Muscle layer of duodenum (tissue), 2 donors: Measurements from ENCODE around the gene THUMPD1.

ENCODE experiments used
- H3K27ac ChIP-seq: one replicate; pipeline ENCODE4 v1.7.0; 2013; ENCODE audit warnings: mild to moderate bottlenecking, low read length
- H3K27me3 ChIP-seq: one replicate; pipeline ENCODE4 v1.7.0; 2013; ENCODE audit warnings: low read depth, mild to moderate bottlenecking, control low read depth, low read length
- H3K36me3 ChIP-seq, 2 donors: one replicate each; pipeline ENCODE4 v1.7.0; 2013; ENCODE audit warnings: low read length in 2 of 2, control low read depth in 1 of 2, mild to moderate bottlenecking in 1 of 2; ENCODE audit not compliant: insufficient read depth in 2 of 2, control insufficient read depth in 1 of 2
- H3K4me1 ChIP-seq, 2 donors: one replicate each; pipeline ENCODE4 v1.7.0; 2013; ENCODE audit warnings: low read length in 2 of 2, mild to moderate bottlenecking in 2 of 2, control low read depth in 1 of 2, moderate library complexity in 1 of 2; ENCODE audit not compliant: insufficient read depth in 2 of 2, control insufficient read depth in 1 of 2
- H3K4me3 ChIP-seq, 2 donors: one replicate each; pipeline ENCODE4 v1.7.0; 2013; ENCODE audit warnings: low read length in 2 of 2, low read depth in 1 of 2, mild to moderate bottlenecking in 1 of 2
- H3K9me3 ChIP-seq, 2 donors: one replicate each; pipeline ENCODE4 v1.7.0; 2013; ENCODE audit warnings: low read length in 2 of 2, control low read depth in 1 of 2, mild to moderate bottlenecking in 1 of 2; ENCODE audit not compliant: control insufficient read depth in 1 of 2
- donor health status: healthy.

The THUMPD1 gene

DNA sequence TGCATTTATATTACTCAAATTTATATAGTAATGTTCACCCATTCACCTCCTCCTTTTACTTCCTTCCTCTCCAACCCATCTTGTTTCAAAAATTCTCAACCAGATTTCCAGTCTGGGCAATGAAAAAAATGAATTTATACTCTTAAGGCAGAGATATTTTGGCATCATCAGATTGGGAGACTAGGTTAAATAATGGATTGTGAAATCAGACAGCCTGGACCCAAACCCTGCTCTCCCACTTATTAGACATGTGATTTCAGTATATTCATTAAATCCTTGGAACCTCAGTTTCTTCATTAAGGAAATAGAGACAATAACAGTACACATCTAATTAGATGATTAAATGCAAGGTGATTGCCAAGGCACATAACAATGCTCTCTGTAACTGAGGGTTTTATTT lies 52.0 kb downstream of the THUMPD1 start:
- no peak overlapping the region for H3K27ac ChIP-seq
- H3K36me3 ChIP-seq: no peaks in the 10 kb centered on the region
- no peaks in the 10 kb centered on the region for H3K9me3 ChIP-seq
- no peak overlapping the region for H3K4me3 ChIP-seq
- no peaks in the 10 kb centered on the region for H3K27me3 ChIP-seq
- no peaks in the 10 kb centered on the region for H3K4me1 ChIP-seq

DNA sequence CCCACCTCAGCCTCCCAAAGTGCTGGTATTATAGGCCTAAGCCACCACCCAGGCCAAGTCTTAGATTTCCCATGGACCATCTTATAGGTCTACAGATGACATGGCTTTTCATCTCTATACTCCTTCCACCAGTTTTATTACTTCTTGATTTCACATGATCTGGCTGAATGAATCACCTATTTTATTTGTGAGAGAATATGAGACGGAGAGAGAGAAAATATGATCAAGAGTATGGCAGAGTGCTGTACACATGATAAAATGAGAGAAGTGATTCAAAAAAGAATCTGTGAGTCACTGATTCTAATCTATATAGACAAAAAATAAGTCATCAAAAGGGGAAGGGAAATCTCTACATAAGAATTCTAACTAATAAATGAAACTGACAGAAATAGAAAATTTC lies 57.8 kb downstream of the THUMPD1 start:
- no peaks in the 10 kb centered on the region for H3K27me3 ChIP-seq
- no peak overlapping the region for H3K4me3 ChIP-seq
- H3K9me3 ChIP-seq: no peaks in the 10 kb centered on the region
- no peaks in the 10 kb centered on the region for H3K4me1 ChIP-seq
- H3K27ac ChIP-seq: no peak overlapping the region
- no peaks in the 10 kb centered on the region for H3K36me3 ChIP-seq
